HG03439 (cell line): ENCODE data around the gene VWF.

ENCODE experiments used
- ATAC-seq: cut with Tn5 transposase; IDR thresholded peaks from one replicate; pipeline ENCODE4 v1.9.1; 2021; ENCODE audit warnings: mild to moderate bottlenecking, moderate library complexity; ENCODE audit not compliant: unreplicated experiment

Gene VWF

DNA sequence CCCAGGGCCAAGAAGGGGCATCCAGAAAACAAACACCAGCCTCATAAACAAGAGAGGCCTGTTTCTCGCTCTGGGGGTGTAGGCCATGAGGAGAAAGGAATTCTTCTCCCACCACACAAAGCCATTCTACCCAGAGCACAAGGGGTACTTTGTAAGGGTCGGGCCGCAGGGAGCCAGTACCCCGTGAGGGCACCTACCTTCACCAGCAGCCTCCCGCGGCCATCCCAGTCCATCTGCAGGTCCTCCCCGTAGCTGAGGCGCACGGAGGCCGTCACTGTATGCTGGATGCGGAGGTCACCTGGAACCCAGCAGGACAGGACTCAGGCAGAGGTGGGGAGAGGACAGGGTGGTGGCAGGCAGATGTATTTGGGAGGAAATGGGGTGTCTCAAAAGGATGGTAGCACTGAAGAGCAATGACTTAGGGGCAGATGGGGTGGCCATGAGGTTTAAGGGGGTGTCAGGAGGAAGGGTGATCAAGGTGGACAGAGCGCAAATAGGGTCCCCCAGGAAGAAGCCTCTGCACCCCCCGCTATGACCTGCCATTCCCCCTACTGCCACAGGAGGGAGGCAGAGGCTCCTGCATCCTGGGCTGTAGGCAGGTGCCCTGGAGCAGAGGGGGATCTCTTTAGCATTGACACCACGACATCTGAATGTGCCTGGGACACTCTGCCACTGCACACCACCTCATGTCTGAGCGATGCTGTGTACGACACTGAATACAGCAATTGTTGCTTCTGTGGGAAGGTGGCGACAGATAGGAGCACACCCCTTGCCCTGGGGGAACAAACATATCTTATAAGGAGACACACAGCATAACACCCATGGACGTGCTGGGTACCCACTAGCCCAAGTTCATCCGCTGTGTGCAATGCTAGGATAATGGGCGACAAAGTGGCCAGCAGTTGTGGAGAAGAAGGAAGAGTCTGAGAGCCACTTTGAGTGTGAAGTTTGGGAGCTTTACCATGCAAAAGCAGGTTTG is 61.4 kb downstream of the VWF start:
- ATAC-seq, result no peak

DNA sequence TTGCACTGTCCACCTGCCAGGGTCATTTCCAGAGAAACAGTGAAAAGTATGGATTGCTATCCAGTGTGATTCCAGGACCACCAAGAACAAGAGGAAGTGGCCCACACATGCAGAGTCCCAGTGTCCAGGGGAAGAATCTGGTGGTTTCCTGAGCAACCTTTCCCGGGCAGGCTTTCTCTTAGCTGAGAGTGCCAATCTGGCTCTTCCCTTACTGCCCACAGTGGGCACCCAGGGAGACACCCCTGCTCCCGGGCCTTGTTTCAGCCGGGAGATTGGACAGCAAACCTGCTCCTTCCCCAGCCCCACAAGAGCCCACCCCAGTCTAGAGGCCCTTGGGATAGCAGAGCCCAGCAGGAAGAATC is 62.1 kb downstream of the VWF start:
- no peak for ATAC-seq

DNA sequence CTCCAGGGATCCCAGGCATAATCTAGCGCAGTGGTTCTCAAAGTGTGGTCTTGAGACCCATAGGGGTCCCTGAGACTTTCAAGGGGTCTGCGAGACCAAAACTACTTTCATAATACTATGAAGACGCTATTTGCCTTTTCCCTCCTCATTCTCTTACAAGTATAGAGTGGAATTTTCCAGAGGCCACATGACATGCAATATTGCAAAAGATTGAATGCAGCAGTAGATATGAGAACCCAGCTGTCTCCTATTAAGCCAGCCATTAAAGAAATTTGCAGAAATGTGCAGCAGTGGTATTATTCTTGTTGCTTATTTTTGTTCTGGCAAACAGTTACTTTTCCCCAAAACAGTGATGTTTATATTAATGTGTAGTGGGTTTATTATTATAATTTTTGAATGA is 62.8 kb downstream of the VWF start:
- ATAC-seq, result no peak

DNA sequence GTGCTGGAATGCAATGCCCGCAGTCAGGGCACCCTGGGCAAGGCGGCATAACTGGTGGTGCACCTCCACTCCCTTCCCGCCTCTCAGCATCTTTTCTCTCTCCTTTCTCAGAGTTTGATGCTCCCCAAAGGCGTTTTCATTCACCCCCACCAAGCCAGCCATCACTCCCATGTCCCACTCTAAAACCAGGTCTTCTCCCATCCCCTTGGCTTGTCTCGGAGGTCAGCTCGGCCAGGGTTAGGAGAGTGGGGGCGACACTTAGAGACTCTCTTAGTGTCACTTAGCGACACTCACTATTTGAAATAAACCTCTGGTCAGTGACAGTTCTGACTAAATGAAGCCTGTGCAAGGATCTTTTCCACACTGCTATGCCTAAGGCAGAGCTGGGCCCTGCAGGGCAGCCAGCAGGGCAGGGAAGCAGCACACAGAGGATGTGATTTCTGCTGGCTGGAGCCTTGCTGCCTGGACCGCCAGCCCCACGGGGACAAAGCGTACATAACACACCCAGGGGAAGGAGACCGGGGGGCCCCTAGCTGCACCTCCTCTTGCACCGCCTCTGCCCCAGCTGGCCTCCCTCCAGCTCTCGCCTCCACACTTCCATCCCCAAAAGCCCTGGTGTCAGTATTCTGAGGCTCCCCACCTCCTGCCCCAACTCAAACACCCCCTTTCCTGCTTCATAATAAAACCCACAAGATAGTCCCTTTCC is 64.5 kb downstream of the VWF start:
- no peak for ATAC-seq

DNA sequence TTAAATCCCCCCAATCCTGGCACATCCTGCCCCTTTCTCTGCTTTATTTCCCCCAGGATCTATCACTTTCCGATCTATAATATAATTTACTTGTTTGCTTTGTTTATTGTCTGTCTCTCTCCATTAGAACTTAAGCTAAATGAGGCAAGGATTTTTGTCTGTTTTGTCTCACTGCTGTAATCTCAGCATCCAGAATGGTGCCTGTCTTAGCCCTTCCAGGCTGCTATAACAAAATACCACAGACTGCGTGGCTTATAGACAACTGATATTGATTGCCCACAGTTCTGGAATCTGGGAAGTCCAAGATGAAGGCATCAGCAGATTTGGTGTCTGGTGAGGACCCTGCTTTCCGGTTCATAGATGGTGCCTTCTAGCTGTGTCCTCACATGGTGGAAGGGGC is 65.2 kb downstream of the VWF start:
- no peak for ATAC-seq

DNA sequence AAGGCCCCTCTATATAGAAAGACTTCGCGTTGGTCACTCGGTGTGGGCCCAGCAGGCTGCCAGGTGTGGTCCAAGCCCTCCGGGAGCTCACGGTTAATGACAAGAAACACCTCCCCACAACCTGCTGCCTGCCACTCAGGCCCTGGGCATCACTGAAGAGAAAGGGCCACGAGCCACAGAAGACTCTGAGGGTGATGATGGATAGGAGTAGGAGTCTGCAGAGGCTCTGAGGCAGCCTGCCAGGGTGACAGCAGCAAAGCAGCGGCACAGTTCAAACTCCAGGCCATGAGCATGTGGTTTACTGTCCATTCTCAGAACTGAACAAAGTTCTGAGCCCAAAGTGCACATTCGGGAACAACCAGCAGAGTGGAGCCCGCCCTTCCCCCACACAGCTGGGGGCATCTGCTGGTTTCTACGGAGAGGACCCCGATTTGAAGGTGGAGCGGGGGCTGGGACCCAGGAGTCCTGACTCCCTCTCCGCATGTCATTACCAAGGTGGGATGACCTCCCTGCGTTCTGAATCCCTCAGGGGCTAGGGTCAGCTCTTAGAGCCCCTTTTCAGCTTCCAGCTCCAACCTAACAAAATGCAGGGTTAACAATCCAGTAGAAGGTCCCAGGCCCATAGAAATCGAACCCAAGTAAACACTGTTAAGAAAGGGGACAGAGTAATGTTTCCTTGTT is 65.8 kb downstream of the VWF start:
- no peak for ATAC-seq

DNA sequence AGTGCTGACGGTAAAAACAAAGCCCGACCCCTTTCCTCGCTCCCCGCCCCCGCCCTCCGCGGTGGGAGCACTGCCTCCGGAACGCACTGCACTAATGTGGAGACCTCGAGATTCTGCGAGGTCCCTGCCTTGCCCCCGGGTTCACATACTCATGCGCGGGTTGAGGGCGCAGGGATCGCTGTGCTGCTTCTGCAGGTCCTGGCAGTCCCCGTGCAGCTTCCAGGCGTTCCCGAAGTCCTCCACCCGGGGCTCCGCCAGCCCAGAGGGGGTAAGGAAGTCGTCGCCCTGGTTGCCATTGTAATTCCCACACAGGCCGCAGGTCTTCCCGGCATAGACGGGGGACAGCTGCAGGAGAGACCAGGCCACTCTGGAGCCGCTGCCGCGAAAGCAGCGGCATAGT is 66.8 kb downstream of the VWF start:
- ATAC-seq, result no peak

DNA sequence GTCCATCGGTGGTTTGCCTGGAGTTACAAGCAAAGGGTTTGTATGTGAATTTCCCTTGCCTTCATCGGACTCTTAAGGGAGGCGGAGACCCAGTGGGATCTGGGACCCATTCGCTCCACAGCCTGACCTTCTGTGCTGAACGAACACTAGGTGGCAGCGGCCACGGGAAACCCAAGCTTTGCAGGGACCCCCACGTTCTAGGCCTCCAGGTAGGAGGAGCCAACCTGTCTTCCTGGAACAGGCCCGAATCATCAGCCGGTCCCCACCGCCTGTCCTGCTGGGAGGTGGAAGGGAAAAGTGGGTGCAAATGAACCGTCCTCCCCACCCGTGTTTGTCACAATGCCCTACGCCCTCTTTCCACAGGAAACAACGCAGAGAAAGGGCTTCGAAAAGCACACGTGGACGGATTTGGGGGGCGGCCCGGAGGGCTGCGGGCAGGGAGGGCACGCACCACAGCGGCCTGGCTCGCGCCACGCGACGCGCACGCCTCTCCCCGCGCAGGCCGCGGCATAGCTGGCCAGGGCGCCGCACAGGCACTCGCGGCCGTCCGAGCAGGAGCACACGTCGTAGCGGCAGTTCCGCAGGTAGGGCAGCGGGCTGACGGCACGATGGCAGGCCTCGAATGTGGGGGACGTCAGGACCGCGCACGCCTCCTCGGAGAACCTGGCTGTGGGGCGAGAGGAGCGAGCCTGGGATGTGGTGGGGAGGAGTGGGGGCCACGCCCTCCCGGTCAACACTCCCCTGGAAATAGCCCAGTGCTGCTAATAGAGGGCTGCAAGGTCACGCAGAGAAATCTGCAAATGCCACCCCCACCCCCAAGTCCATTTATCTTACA is 67.8 kb downstream of the VWF start:
- no peak for ATAC-seq

DNA sequence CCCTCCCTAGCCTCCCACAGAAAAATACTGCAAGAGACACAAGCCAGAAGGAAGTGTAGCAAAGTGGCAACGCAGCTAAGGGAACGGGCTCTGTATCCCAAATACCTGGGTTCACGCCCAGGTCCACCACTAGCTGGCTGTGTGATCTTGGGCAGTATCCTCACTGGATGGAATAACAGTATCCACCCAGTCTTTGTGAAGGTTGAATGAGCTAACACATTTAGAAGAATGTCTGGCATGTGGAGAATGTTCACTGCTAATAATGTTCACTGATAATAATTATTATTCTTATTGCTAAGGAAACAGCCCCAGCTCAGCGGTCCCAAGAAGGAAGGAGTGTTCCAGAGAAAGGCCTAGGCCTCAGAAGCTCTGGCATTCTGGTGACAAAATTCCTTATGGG is 70.9 kb downstream of the VWF start:
- no peak for ATAC-seq

DNA sequence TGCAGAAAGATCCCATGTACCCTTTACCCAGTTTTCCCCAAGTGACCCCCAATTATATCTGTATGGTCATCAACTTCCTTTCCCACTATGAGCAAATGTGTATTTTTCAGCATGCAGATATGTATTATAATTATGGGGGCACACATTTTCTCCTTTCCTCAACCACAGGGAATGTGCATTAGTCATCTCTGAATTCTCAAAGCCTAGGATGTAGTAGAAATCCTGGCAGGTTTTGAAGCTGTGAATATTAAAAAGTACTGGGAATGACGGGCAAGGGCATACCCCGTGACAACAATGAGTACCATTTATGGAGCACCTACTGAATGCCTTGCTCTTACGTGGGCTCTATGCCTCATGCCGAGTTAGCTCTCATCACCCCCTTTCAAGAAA is 71.5 kb downstream of the VWF start:
- ATAC-seq, result no peak

DNA sequence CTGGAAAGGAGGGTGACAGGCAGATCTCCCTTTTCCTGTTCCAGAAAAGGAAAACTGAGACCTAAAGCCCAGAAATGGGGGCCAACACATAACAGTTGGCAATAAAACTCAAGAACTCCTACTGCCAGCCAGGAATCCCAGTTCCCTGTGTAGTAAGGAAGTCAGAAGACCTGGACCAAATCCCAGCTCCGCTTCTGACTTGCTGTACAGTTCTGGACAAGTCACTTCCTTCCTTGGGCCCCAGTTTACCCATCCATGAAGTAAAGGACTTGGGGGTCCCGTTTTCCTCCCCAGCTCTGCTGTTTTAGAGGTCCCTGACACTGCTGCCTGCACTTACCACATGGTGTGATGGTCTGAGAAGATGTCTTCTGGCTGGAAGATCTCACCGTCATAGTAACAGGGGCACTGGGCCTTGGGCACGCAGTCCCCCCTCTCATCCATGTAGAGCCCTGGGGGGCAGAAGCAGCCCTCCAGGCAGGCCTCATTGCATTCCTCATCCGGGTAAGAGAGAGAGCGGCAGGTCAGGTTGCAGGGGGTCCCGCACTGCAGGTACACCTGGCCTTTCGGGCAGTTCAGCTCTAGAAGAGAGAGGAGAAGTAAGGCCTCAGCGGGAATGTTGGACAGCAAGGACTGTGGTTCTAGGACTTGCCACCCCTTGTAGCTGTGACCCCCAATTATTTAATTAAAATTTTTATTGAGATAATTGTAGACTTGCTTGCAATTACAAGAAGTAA is 72.1 kb downstream of the VWF start:
- ATAC-seq, result no peak

DNA sequence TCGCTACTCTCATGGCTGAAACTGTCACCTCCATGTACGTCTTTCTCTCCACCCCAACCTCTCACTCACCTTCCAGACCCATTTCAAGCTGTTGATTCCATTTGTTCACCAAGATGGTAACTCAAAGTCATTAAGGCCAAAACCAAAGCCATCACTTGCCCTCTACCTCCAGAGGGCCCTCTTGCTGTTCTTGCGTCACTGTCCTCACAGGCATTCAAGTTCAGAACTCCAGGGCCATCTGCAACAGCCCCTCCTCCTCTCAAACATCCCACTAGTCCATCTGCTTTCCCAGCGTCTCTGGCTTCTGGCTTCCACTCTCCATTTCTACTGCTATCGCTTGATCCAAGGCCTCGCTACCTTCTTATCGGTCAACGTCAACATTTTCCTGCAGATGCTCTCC is 74.5 kb downstream of the VWF start:
- no peak for ATAC-seq

DNA sequence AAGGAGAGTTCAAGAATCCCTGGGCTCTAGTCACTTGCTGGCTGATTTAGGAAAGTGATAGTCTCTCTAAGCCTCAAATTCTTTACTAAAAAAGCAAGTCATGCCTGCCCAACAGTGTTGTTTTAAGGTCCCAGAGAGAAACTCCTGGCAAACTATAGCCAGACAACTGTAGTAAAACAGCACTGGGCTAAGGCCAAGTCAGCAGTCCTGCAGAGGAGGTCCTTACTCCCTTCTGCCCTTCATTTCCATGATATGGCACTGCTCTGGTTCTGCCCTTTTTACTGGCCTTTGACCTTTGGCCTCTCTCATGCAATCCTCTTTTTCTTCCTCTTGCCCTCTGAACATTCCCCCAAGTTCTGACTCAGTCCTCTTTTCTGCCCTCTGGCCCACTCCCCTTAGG is 74.9 kb downstream of the VWF start:
- ATAC-seq, result no peak

DNA sequence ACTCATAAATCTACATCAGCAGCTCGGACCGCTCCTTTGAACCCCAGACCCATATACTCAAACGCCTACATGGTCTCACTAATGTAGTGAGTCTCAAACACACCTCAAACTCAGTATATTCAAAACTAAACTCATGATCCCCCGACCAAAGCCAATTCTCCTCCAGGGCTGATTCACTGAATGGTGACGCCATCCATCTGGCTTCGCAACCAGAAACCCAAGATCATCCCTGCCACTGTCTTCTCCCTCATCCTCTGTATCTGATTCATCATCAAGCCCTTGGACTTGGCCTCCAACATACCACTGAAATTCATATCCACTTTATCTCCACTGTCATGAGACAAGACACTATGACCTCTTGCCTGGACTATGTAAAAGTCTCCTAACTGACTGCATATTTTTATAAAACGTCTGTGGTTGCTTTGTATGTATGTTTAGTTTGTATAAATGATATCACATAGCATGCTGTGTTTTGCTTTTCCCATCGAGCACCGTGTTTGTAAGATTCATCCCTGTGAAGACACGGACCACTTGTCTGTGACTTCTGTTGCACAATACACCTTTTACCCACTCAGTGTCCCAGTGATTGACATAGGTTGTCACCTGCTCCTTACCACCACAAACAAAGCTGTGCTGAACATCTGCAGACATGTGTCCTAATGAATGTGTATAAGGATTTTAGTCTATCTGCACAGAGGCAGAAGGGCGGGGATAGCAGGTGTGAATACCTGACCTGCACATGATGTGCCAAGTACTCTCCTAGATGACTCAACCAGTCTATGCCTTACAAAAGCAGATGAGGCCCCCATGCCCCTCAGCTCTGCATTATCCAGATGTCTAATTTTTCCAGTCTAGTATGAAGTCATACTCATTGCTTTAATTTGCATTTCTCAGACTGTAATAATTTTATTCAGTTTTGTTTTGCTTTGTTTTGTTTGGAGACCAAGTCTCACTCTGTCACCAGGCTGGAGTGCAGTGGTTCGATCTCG is 76.9 kb downstream of the VWF start:
- ATAC-seq, result no peak

DNA sequence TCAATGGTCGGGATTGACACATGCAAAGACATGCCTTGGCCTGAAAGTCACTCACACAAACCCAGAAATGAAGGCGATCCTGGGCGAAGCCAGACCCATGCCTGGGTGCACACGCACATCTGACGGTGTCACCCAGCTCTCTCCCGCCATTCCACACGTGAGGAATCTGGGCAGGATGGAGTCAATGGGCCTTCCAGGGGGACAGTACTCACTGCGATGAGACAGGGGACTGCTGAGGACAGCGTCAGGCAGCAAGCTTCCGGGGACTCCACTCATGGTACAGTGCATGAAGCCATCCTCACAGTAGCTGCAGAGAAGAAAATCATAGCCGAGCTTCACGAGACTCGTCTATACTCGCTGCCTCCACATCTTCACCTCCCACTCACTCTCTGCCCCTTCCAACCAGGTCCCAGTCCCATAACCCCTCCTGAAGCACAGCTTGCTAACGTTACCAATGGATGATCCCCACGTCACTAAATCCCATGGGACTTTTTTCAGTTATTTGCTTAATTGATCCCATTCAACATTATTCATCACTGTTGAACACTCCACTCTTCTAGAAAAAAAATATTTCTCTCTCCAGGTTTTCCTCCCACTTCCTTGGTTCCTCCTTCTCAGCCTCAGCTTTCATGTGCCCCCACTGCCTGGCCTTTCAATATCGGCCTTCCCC is 77.8 kb downstream of the VWF start:
- ATAC-seq, result no peak

DNA sequence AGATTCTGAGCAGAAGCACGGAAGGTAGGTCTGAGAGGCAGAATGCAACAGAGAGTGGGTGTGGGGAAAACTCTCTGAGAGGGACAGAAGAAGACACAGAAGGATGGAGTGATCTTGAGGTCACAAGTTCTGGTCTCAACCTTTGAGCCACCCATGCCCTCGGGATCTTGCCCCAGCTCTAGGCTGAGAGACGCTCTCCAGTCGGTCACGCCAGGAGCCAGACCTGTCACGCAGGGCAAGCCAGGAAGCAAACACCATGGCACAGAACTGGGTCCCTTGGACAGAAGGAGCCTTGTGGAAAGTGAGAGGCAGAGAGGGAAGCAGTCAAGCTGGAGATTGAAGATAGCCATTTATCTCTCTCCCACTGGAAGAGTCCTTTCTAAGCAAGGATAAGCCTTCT is 79.0 kb downstream of the VWF start:
- ATAC-seq, result no peak

DNA sequence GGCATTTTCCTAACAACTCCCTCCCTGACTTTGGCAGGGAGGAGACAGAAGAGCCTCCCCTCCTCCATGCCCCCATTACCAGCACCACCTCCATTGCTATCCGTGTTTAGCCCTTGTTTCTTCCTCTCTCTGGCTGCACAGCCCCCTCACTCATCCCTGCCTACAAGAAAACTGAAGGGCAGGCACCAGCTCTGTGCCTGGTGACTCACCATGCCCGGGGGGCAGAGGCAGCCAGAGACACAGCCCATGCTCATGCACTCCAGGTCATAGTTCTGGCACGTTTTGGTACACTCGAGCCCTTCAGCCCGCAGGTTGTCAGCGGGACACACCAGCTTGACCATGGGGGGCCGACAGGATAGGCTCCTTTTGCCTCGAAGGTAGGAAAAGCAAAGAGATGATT is 80.4 kb downstream of the VWF start:
- ATAC-seq, result no peak

DNA sequence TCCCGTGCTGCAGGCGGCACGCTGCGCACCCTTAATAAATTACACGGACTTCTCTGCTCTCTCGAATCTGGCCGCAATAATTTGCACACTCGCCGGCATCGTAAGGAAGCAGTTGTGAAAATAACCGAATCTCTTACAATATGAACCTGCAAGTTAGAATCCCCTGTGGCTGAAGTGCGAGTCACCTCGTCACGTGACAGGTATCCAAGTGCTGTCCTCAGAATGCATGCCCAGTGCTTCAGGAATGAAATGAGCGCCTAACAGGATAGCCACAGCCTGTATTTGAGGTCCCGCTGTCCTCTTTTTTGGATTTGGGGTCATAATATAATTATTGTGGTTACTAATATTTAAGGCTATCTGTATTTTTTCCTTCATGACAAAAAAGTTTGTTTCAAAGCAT is 82.0 kb downstream of the VWF start:
- ATAC-seq, result no peak

DNA sequence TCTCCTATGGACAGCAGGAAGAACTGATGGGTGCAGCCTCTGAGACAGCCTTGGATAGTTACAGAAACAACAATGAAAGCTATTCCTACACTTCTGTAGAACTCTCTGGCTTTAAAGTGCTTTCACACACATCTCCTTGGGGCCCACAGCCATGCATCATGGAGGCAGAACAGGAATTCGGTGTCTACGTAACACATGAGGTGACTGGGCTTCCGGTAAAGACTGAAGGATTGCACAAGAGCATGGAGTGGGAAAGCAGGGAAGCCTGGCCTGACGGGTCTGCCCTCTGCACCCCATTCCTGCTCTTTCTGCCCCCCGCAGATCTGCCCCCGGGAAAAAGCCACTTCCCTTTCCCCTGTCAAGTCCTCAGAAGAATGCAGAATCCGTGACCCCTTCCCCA is 82.6 kb downstream of the VWF start:
- ATAC-seq, result no peak
